ENCODE measurements around the gene UBE2C.
A peak's percentile ranks its signal among the peaks of the same experiment; 100 is the strongest.
"Not testable (repeated sequence)": the region's sequence is repeated elsewhere in the genome, so short reads cannot be mapped to it uniquely, and the experiment has no call there.

UBE2C gene

DNA sequence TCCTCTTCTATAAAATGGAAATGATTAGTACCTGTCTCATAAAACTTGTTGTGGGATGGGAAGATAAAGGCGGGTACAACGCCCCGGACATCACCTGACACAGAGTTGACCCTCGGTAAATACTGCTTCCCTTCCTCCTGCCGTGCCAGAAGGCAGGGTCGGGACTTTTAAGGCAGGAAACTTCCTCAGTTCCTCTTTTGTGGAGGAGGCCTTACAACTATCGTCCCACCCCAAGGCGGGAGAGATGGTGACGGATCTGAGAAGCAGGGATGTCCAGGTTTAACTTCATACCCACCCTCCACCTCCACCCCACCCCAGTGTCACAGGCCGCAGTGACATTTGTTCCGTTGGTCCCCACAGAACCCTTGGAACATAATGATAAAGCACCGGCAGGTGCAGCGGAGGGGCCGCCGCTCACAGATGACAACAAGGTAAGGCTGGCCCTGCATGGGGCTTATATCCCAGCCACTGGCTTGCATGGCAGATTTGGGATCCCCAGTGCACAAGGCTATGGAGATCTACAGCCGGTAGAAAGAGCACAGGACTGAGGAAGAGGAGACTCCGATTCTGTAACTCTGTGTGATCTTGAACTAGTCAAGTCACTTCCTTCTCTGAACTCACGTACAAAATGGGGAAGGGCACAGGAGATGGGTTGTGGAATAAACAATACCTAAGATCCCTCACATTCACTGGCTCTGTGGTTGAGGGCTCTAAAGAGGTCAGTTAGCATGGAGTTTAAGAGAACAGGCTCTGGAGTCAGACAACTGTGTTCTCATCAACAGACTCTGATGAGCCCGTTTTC is 19.9 kb upstream of the UBE2C start:
- H3K4me3 ChIP-seq (replicated peaks; ENCODE audit: low read depth, low read length): peak overlapping the region; percentile 91
- TF ChIP-seq, protein P1, sequence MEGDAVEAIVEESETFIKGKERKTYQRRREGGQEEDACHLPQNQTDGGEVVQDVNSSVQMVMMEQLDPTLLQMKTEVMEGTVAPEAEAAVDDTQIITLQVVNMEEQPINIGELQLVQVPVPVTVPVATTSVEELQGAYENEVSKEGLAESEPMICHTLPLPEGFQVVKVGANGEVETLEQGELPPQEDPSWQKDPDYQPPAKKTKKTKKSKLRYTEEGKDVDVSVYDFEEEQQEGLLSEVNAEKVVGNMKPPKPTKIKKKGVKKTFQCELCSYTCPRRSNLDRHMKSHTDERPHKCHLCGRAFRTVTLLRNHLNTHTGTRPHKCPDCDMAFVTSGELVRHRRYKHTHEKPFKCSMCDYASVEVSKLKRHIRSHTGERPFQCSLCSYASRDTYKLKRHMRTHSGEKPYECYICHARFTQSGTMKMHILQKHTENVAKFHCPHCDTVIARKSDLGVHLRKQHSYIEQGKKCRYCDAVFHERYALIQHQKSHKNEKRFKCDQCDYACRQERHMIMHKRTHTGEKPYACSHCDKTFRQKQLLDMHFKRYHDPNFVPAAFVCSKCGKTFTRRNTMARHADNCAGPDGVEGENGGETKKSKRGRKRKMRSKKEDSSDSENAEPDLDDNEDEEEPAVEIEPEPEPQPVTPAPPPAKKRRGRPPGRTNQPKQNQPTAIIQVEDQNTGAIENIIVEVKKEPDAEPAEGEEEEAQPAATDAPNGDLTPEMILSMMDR (IDR thresholded peaks at IDR 0.05; ENCODE audit: insufficient read depth, low read length, poor library complexity, severe bottlenecking): no peak
- H3K27me3 ChIP-seq (replicated peaks; ENCODE audit: control insufficient read depth, insufficient read depth, low read length): no peaks in the 10 kb centered on the region
- no peak for DNase-seq (ENCODE audit: extremely low read depth, insufficient read length)
- H3K36me3 ChIP-seq (ENCODE audit: control insufficient read depth, insufficient read depth, low read length): peaks cover 6% of the 10 kb centered on the region

- no peaks in the 10 kb centered on the region for H3K27me3 ChIP-seq (replicated peaks; ENCODE audit: control insufficient read depth, insufficient read depth, low read length)
- H3K4me3 ChIP-seq (replicated peaks; ENCODE audit: low read depth, low read length): no peak overlapping the region
- TF ChIP-seq, protein P1 (IDR thresholded peaks at IDR 0.05; ENCODE audit: insufficient read depth, low read length, poor library complexity, severe bottlenecking): no peak
- no peak for DNase-seq (ENCODE audit: extremely low read depth, insufficient read length)
- H3K36me3 ChIP-seq (ENCODE audit: control insufficient read depth, insufficient read depth, low read length): peaks cover 11% of the 10 kb centered on the region
Observed at GRCh38 chr20:45796337-45797065, 15.9 kb upstream of the UBE2C start.

DNA sequence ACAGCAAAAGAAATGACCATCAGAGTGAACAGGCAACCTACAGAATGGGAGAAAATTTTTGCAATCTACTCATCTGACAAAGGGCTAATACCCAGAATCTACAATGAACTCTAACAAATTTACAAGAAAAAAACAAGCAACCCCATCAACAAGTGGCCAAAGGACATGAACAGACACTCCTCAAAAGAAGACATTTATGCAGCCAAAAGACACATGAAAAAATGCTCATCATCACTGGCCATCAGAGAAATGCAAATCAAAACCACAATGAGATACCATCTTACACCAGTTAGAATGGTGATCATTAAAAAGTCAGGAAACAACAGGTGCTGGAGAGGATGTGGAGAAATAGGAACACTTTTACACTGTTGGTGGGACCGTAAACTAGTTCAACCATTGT is 14.9 kb upstream of the UBE2C start:
- H3K36me3 ChIP-seq (ENCODE audit: control insufficient read depth, insufficient read depth, low read length): peaks cover 19% of the 10 kb centered on the region
- not testable (repeated sequence) for H3K4me3 ChIP-seq (replicated peaks; ENCODE audit: low read depth, low read length); DNase-seq (ENCODE audit: extremely low read depth, insufficient read length); H3K27me3 ChIP-seq (replicated peaks; ENCODE audit: control insufficient read depth, insufficient read depth, low read length)

DNA sequence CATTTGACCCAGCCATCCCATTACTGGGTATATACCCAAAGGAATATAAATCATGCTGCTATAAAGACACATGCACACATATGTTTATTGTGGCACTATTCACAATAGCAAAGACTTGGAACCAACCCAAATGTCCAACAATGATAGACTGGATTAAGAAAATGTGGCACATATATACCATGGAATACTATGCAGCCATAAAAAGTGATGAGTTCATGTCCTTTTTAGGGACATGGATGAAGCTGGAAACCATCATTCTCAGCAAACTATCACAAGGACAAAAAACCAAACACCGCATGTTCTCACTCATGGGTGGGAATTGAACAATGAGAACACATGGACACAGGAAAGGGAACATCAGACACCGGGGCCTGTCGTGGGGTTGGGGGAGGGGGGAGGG is 14.5 kb upstream of the UBE2C start:
- not testable (repeated sequence) for DNase-seq (ENCODE audit: extremely low read depth, insufficient read length); H3K27me3 ChIP-seq (replicated peaks; ENCODE audit: control insufficient read depth, insufficient read depth, low read length); H3K4me3 ChIP-seq (replicated peaks; ENCODE audit: low read depth, low read length)
- peaks cover 22% of the 10 kb centered on the region for H3K36me3 ChIP-seq (ENCODE audit: control insufficient read depth, insufficient read depth, low read length)

DNA sequence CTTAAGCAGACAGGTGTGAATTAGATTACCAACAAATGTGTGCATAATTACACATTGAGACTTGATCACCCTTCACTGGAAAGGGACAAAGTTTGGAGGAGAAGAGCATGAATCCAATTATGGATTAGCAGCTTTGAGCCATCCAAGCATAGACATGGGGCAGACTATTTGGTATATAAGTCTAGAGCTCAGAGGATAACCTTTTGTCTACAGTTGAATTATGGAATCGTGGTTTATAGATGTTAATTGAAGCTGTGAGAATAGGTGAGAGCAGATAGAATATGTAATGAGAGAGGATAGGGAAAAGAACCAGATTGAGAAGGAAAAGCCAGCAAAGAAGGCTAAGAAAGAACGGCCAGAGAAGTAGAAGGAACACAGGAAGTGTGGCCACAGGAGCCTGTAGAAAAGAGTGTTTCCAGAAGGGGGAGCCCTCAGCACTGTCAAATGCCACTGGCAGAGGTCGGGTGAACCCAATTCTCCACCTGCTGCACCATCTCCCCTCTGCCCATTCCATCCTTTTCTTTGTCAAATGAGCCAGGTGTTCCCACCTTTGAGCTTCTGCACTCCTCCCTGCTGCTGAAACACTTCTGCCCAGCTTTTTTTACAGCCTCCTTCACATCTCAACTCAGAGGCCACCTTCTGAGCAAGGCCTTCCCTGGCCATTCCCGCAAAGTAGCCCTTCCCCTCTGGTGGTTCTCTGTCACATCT is 13.4 kb upstream of the UBE2C start:
- no peak for DNase-seq (ENCODE audit: extremely low read depth, insufficient read length)
- peaks cover 27% of the 10 kb centered on the region for H3K36me3 ChIP-seq (ENCODE audit: control insufficient read depth, insufficient read depth, low read length)
- TF ChIP-seq, protein P1 (IDR thresholded peaks at IDR 0.05; ENCODE audit: insufficient read depth, low read length, poor library complexity, severe bottlenecking): peak; percentile 72
- no peaks in the 10 kb centered on the region for H3K27me3 ChIP-seq (replicated peaks; ENCODE audit: control insufficient read depth, insufficient read depth, low read length)
- H3K4me3 ChIP-seq (replicated peaks; ENCODE audit: low read depth, low read length): no peak overlapping the region

- Histone ChIP-seq H3K4me3 (replicated peaks; ENCODE audit: low read depth, low read length) (no peak overlapping the region), H3K27me3 (replicated peaks; ENCODE audit: control insufficient read depth, insufficient read depth, low read length) (no peaks in the 10 kb centered on the region), H3K36me3 (ENCODE audit: control insufficient read depth, insufficient read depth, low read length) (peaks cover 33% of the 10 kb centered on the region)
- DNase-seq (ENCODE audit: extremely low read depth, insufficient read length): no peak
- TF ChIP-seq, protein P1 (IDR thresholded peaks at IDR 0.05; ENCODE audit: insufficient read depth, low read length, poor library complexity, severe bottlenecking): no peak
Observed at GRCh38 chr20:45801851-45802250, 10.6 kb upstream of the UBE2C start.
